HG02970 (cell line): ENCODE data around the gene ATP1B1.
"Not testable (repeated sequence)": the region's sequence is repeated elsewhere in the genome, so short reads cannot be mapped to it uniquely, and the experiment has no call there.

Experiments used
- ATAC-seq: cut with Tn5 transposase; IDR thresholded peaks from one replicate; pipeline ENCODE4 v1.9.1; 2021; ENCODE audit warnings: mild to moderate bottlenecking, moderate library complexity, moderate number of reproducible peaks; ENCODE audit not compliant: unreplicated experiment, low FRiP score

ATP1B1 gene

DNA sequence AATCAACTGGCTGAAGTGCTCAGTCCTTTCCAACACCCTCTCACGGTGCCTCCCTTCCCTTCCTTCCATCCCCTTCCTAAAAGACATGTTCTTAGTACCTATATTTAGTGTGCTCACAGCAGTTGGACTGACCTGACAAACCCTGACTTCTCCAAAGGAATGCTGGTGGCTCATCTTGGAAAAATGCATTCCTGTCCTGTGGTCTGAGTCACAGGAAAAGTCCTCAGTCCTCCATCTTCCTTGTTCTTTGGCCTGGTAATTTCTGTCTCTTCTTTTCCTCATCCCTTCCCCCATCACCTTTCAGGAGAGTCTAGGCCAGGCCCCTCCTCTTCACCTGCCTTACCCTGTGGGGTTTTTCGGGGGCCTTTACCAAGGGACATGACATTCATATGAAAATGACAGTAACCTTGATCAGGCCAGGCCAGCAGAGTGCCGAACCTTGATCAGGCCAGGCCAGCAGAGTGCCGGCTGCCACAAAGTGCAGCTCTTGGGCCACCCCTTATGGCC, 7.2 kb downstream of the ATP1B1 start:
- ATAC-seq = no peak

GRCh38 chr1:169115891-169116585, 9.5 kb downstream of the ATP1B1 start:
- ATAC-seq = no peak

DNA sequence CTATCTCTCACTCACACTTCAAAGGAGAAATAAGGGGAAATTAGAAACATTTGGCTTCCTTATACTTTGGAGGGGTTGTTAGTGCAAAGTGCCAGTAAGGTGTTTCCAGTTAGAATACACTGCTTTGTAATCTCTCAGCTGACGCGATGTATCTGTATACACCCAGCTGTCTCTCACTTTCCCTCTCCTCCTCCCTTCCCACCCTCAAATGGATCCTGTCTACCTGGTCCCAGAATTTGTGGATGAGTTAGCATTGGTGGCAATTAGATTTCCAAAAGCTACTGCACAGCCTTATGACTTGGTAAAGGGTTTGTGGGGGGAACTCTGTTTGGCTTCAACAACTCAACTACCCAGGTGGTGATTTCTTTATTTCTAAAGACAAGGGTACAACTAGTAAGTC, 10.5 kb downstream of the ATP1B1 start:
- no peak for ATAC-seq

GRCh38 chr1:169117599-169117998, 11.1 kb downstream of the ATP1B1 start:
- ATAC-seq = no peak

GRCh38 chr1:169118227-169118626, 11.7 kb downstream of the ATP1B1 start:
- no peak for ATAC-seq

DNA sequence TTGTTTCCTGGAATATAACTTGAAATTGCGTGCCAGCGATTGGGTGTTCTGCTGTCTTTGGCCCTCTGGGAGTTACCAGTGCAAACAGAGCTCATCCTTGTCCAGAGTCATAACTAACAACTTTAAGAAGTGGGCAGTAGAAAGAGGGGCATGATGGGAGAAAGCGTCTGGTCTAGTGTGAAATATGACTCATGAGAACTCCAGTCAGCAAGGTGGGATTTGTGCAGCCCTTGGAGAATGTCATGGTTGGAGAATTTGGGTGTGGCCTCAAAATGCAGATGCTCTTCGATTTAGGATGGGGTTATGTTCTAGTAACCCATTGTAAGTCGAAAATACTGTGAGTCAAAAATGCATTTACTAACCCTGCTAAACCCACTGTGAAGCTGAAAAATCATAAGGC, 12.9 kb downstream of the ATP1B1 start:
- ATAC-seq = no peak

DNA sequence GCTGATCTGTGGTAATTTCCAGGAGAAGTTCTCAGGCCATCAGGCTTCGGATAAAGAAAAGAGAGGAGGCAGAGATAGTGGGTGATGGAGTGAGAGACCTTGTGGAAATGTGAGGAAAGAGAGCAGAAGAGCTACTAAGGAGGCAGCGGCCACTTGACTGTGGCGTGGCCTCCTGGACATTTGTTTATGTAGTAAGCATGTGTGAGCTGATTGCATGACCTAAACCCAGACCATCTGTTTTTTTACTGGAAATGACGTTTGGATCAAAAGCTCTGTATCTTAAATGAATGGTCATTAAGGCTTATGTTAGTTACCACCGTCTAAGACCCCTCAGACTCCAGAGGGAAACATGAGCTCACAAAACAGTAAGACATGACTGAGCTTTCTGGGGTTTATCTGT, 13.6 kb downstream of the ATP1B1 start:
- ATAC-seq = no peak

- ATAC-seq = no peak
Observed at GRCh38 chr1:169121146-169121923, 14.8 kb downstream of the ATP1B1 start.

- no peak for ATAC-seq
Observed at GRCh38 chr1:169122976-169123375, 16.5 kb downstream of the ATP1B1 start.

- no peak for ATAC-seq
Observed at GRCh38 chr1:169124459-169124858, 18.0 kb downstream of the ATP1B1 start.

DNA sequence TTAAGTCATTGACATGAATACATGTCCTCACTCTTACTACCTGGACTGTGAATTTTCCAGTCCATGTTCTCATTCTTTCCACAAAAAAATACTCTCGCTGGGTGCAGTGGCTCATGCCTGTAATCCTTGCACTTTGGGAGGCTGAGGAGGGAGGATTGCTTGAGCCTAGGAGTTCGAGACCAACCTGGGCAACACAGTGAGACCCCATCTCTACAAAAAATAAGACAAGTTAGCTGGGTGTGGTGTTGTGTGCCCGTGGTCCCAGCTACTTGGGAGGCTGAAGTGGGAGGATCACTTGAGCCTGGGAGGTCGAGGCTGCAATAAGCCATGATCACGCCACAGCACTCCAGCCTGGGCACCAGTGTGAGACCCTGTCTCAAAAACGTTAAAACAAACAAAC, 19.1 kb downstream of the ATP1B1 start:
- not testable (repeated sequence) for ATAC-seq

DNA sequence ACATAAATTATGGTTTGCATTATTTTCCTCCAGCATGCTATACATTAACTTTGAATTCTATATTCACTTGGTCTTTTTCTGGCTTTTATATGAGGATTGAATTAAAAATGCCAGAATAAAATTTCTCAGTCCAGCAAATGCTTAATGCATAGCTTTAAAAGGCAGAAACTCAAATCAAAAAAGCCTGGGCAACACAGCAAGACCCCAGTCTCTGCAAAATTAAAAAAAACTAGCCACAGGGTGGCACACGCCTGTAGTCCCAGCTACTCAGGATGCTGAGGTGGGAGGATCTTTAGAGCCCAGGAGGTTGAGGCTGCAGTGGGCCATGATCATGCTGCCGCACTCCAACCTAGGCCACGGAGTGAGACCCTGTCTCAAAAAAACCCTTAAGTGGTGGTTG, 19.8 kb downstream of the ATP1B1 start:
- no peak for ATAC-seq

DNA sequence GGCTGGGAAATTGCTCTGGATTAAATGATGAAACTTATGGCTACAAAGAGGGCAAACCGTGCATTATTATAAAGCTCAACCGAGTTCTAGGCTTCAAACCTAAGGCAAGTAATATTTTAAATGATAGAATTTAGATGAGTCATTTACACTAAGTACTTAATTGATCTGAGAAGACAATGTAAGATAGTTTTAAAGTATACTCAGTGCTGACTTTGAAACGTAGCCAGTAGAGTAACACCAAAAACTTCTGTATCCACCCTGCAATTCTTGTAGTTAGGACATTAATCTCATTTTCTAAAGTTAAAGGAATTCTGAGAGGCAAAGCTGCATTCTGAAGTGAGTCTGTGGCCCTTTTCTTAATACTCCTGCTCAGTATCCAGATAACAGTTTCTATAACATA, 20.8 kb downstream of the ATP1B1 start:
- ATAC-seq = no peak

- no peak for ATAC-seq
Observed at GRCh38 chr1:169128562-169128961, 22.1 kb downstream of the ATP1B1 start.

DNA sequence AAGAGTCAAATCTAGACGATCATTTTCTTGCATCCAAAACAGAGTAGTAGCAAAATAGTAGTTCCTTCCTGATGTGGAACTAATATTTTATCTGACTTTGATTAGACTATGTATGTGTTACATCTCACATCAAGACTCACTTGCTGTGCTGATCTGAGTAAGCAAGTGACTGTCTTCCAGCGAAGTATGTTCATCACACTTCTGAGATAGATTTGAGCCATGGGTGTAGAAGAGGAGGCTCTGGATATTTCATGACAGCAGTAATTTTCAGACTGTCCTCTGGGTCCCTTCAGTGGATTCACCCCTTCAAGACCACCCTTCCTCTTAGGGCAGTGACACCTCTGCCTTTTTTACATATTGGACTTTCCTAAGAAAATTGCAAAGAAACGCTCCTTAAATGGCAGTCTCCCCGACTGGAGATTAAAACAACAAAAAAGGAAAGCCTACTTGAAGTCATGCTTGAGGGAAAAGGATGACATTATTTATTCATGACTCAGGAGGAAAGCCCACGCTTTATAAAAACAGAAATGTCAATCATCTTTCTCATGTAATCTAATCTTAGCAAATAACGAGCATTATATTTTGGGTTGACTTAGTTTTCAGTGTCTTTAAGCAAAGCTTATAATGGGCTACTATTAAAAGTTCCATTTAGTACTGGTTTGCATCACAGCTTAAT, 22.8 kb downstream of the ATP1B1 start:
- ATAC-seq = no peak

DNA sequence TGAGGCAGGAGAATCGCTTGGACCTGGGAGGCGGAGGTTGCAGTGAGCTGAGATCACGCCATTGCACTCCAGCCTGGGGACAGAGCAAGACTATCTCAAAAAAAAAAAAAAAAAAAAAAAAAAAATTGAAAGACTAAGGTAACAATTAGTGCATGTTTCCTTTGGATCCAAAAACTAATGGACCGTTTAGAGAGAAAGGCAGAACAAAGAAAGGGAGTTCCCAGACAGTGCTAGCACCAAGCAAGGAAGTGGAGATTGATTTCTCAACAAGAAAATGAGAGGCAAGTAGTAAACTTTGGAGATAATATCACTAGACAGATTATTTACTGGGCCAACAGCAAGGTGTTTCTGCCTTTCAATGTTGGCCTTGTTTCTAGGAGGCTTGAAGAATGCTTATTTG, 24.2 kb downstream of the ATP1B1 start:
- ATAC-seq = no peak

DNA sequence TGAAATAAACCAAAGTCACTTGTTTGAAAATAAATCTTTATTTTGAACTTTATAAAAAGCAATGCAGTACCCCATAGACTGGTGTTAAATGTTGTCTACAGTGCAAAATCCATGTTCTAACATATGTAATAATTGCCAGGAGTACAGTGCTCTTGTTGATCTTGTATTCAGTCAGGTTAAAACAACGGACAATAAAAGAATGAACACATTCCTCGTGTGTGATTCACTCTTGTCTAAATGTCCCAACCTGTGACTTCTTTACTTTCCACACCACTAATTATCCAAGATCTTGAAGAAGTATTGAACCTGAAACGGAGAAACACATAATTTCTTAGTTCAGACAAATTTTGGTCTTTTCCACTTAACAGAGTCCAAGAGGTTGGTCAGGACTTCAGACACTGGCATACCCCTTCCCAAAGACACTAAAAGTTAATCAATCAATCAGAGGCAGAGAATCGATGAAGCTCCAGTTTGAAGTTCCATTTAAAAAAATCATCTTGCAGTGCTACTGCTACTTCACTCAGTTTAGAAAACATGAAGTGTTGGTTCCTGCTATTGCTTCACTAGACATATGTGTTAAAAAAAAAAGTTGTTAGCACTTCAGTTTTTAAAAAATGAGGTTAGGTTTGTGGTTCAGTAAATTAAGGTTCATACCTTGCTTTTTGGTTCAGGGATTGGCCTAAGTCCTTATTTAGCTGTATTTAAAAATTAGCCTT, 26.2 kb downstream of the ATP1B1 start:
- no peak for ATAC-seq

DNA sequence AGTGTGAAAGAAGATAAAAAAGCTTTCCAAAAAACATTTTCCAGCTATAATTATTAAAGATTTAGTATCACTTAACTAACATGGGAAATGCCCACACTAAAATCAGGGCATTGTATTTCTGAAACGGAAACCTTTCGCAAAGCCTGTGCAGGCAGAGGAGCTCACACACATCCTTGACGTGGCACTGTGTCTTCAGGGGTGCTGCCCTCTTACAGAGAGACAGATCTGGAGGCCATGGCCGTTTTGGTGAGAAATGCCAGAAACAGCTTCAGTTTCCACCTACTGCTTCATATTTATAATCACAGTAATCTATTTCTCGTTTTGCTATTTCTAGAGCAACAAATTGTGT, 26.7 kb downstream of the ATP1B1 start:
- ATAC-seq = no peak

DNA sequence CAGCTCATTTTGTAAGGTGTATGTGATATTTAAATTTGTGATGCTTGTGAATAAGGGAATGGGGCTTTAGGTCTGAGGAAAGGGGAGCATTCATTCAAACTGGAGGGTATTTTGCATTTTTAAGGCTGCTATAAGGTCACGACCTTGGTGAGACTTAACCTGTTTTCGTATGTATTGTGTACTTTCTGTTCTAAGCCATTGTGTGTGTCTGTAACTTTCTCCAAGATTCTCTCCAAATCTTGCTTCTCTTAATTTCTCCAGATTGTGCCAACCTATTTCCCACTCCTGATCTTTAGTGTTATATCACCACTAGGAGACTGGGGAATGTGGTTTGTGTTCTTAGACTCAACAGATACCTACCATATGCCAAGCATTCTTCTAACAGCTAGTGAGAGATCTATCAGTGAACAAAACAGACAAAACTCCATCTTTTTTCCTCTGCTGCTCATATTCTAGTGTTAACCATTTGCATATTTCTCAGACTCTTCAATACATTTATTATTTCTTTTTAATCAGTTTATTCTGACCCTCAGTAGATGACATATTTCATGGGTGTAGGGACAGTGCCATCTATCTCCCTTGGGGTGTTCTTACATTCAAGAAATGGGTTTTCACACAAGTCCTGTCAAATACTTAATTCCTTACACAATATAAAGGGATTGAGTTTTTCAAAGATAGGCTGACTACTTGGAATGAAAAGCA, 27.5 kb downstream of the ATP1B1 start:
- ATAC-seq = no peak

DNA sequence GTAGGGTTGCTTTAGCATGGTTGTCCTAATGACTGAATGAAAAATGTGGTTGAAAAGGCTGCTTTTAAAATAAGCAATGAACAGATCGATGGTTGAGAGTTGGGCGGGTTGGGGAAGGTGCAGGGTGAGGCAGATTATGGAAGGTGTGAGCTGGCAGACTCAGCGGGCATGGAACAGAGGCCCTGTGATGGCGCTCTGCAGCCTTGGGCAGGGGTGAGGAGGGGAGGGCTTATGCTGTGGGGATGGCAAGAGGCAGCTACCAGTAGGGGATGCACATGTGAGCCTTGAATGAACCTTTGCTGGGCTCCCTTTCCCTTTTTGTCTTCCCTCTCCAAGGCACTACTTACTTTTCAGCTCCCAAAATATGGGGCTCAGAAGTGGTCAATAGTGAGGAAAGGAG, 30.9 kb downstream of the ATP1B1 start:
- no peak for ATAC-seq
